Rectal smooth muscle tissue (tissue), 1 donor: ENCODE results near the gene ELP6.
A peak's percentile ranks its signal among the peaks of the same experiment; 100 is the strongest.
"Not testable (repeated sequence)": the region's sequence is repeated elsewhere in the genome, so short reads cannot be mapped to it uniquely, and the experiment has no call there.

ENCODE experiments used
- H3K27ac ChIP-seq: one replicate; pipeline ENCODE4 v1.7.0; 2013; ENCODE audit warnings: low read depth, low read length, inconsistent platforms
- H3K27me3 ChIP-seq: one replicate; pipeline ENCODE4 v1.7.0; 2013; ENCODE audit warnings: low read length; ENCODE audit not compliant: control insufficient read depth, insufficient read depth
- H3K36me3 ChIP-seq: one replicate; pipeline ENCODE4 v1.7.0; 2013; ENCODE audit warnings: low read length; ENCODE audit not compliant: control insufficient read depth, insufficient read depth
- H3K4me1 ChIP-seq: one replicate; pipeline ENCODE4 v1.7.0; 2013; ENCODE audit warnings: low read length; ENCODE audit not compliant: control insufficient read depth, insufficient read depth
- H3K4me3 ChIP-seq: one replicate; pipeline ENCODE4 v1.7.0; 2013; ENCODE audit warnings: low read length
- H3K9ac ChIP-seq: one replicate; pipeline ENCODE4 v1.7.0; 2013; ENCODE audit warnings: low read length

ELP6 gene

DNA sequence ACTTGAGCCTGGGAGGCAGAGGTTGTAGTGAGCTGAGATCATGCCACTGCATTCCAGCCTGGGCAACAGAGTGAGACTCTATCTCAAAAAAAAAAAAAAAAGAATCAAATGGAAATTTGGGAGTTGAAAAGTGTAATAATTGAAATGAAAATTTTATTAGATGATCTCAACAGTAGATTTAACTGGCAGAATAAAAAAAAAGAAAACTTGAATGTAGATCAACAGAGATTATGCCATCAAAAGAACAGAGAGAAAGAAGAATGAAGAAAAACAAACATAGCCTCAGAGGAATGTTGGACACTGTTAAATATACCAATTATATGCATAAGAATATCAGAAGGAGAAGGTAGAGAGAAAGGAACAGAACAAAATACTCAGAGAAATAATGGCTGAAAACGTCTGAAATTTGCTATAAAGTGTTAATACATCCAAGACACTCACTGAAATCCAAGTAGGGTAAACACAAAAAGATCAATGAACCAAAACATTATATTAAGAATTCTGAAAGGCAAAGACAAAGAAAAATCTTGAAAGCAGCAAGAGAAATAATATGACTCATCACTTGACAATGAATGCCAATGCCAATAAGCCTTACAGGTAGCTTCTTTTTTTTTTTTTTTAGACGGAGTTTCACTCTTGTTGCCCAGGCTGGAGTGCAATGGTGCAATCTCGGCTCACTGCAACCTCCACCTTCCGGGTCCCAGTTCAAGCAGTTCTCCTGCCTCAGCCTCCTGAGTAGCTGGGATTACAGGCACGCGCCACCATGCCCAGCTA lies 14.6 kb upstream of the ELP6 start:
- Histone ChIP-seq H3K27ac (no peak overlapping the region), H3K36me3 (no peaks in the 10 kb centered on the region), H3K27me3 (no peaks in the 10 kb centered on the region), H3K4me1 (no peaks in the 10 kb centered on the region), H3K4me3 (no peak overlapping the region), H3K9ac (no peak overlapping the region)

DNA sequence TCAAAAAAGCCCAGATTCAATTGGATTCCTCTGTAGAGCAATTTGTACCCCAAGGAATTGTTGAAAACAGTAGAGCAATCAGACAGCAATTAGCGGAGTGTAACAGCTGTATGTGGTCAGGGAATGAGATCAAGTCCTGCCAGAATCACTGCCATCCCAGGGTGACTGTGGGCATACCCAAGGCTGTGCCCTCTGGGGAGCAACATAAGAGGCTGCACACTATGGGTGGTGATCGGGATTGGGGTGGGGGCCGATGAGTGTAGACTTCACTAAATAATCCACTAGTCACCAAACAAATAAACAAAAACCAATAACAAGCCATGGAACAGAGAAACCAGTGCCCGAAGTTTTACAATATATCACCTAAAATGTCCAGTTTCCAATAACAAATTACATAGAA lies 12.1 kb upstream of the ELP6 start:
- H3K27ac ChIP-seq, result no peak overlapping the region
- no peak overlapping the region for H3K9ac ChIP-seq
- no peaks in the 10 kb centered on the region for H3K4me1 ChIP-seq
- H3K36me3 ChIP-seq, result no peaks in the 10 kb centered on the region
- no peaks in the 10 kb centered on the region for H3K27me3 ChIP-seq
- no peak overlapping the region for H3K4me3 ChIP-seq

DNA sequence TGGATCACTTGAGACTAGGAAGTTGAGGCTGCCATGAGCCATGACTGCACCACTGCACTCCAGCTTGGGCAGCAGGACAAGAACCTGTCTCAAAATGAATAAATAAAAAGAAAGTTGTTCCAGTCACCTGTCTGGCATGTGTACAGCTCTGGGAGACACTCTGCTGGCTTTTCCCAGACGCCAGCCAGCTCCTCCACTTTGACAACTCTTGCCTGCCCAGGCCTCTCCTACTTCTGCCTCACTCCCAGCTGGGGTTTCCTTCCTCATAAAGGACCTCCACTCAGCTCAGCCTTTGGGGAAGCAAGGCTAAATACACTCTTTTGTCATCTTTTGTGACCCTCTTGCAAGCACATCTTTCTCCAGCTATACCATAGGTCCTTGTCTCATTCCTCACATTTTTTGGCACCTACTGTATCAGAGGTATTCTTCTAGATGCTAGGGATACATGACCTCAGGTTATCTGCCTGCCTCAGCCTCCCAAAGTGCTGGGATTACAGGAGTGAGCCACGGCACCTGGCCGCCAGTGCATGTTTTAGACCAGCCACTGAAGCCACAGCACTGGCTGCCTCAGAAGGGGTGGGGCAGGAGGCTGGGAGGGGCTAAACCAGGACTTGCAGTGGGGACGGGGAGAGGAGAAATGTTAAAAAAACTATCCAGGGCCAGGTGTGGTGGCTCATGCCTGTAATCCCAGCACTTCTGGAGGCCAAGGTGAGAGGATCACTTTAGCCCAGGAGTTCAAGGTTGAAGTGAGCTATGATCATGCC lies 10.0 kb upstream of the ELP6 start:
- no peak overlapping the region for H3K4me3 ChIP-seq
- H3K36me3 ChIP-seq, result no peaks in the 10 kb centered on the region
- no peak overlapping the region for H3K9ac ChIP-seq
- no peaks in the 10 kb centered on the region for H3K4me1 ChIP-seq
- no peaks in the 10 kb centered on the region for H3K27me3 ChIP-seq
- no peak overlapping the region for H3K27ac ChIP-seq

DNA sequence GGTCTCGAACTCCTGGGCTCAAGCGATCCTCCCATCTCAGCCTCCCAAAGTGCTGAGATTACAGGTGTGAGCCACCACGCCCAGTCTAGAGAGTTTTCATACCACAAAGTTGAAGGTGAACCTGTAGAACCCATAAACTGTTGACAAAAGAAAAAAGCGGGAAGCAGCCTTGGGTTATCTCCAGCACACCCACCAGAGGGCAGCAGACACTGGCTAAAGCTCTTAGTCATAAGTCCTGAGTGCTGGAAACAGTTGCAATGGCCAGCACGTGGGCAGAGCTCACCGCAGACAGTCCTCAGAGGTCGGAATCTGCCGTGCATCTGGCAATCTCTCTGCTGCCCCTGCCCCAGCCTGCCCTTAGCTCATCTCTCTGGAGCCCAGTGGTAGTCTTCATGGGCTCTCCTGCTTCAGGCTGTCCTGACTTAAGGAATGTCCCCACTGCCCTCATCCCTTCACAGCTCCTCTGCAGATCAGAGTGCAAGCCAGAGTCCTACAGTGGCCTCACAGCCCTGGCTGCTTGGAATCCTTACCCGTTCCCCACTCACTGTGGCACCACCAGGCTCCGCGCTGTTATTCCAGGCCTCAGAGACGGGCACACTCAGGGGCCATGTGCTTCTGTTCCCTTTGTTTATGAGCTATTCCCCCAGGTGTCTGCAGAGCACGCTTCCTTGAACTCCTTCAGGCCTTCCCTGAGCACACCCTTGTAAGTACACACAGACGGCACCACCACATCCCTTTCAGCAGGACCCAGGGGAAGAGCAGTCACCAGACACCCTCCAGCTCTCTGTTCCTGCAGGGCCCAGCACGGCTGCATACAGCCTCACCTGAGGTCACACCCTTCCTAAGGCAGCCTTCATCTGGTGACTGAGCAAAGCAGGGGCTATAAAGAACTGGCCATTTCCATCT lies 8.8 kb upstream of the ELP6 start:
- H3K4me3 ChIP-seq, result no peak overlapping the region
- no peak overlapping the region for H3K27ac ChIP-seq
- H3K9ac ChIP-seq, result no peak overlapping the region
- H3K36me3 ChIP-seq, result no peaks in the 10 kb centered on the region
- H3K4me1 ChIP-seq, result no peaks in the 10 kb centered on the region
- H3K27me3 ChIP-seq, result no peaks in the 10 kb centered on the region

DNA sequence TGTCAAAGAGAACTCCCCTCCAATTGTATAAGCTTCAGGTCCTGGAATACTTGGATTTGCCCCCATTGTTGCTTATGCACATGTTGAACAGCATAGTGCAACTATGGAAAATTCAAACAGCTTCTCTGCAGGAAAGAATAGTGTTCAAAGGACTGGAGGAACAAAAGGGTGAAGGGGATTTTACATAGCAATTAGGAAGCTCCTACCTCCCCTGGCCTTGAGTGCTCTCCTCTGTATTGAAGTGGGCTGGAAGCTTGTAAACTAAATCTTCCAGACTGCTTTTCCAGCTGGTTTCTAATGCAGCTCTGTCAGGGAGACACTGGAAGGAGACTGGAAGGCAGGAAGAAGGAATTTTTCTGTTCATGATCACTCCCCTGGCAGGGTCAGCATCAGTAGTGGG lies 7.2 kb upstream of the ELP6 start:
- no peaks in the 10 kb centered on the region for H3K27me3 ChIP-seq
- H3K9ac ChIP-seq, result no peak overlapping the region
- no peak overlapping the region for H3K4me3 ChIP-seq
- H3K4me1 ChIP-seq, result no peaks in the 10 kb centered on the region
- no peak overlapping the region for H3K27ac ChIP-seq
- H3K36me3 ChIP-seq, result no peaks in the 10 kb centered on the region

DNA sequence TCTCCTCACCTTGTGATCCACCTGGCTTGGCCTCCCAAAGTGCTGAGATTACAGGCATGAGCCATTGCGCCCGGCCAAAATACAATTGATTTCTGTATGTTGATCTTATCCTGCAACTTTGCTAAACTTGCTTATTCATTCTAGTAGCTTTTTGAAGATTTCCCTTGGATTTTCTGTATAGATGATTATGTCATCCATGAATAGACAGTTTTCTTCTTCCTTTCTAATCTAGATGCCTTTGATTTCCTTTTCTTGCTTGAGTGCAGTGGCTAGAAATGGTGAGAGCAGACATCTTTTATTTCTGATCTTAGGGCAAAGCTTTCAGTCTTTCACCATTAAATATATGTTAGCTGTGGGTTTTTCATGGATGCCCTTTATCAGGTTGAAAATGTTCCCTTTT lies 4.4 kb upstream of the ELP6 start:
- Histone ChIP-seq H3K4me1 (no peaks in the 10 kb centered on the region), H3K27me3 (no peaks in the 10 kb centered on the region), H3K36me3 (no peaks in the 10 kb centered on the region), H3K4me3 (no peak overlapping the region), H3K9ac (no peak overlapping the region), H3K27ac (no peak overlapping the region)

DNA sequence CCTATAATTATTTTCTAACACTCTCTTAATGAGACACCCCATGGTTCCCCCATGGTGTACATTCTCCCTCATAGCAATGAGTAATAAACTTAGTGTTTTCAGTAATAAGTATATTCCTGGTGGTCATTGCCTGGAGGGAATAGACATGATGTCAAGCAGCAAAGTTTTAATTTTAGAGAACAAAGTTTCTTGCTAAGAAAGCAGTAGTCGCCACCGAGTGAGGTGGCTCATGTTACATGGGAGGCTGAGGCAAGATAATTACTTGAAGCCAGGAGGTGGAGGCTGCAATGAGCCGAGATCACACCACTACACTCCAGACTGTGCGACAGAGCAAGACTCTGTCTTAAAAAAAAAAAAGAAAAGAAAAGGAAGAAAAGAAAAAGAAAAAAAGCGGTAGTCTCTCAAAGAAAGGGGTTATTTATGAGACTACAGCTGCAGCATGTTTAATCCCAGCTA lies 2.4 kb upstream of the ELP6 start:
- no peak overlapping the region for H3K4me3 ChIP-seq
- H3K27me3 ChIP-seq, result no peaks in the 10 kb centered on the region
- H3K9ac ChIP-seq, result no peak overlapping the region

DNA sequence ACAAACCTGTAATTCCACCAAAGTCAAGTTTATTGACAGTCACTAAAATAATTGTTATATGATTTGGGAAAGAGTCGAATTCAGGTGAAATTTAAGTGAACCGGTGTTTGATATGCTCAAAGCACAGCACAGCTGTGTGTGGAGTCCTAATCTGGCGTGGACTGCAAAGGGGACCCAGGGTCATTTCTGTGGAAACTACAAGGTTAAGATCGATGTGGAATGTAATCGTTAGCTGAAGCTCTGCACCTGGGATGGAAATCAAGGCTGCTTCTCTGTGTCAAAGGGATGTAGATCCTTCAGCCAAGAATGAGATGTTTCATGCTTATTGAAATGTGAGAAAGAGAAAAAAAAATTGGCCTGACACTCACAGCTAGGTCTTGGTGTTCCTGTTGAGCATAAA lies 1.6 kb upstream of the ELP6 start:
- Histone ChIP-seq H3K4me3 (no peak overlapping the region), H3K36me3 (no peaks in the 10 kb centered on the region), H3K4me1 (no peaks in the 10 kb centered on the region), H3K27me3 (no peaks in the 10 kb centered on the region), H3K9ac (no peak overlapping the region), H3K27ac (no peak overlapping the region)

More for the DNA sequence above, 2.4 kb upstream of the ELP6 start:
- H3K27ac ChIP-seq, result no peak overlapping the region
- no peaks in the 10 kb centered on the region for H3K4me1 ChIP-seq
- H3K36me3 ChIP-seq, result no peaks in the 10 kb centered on the region

DNA sequence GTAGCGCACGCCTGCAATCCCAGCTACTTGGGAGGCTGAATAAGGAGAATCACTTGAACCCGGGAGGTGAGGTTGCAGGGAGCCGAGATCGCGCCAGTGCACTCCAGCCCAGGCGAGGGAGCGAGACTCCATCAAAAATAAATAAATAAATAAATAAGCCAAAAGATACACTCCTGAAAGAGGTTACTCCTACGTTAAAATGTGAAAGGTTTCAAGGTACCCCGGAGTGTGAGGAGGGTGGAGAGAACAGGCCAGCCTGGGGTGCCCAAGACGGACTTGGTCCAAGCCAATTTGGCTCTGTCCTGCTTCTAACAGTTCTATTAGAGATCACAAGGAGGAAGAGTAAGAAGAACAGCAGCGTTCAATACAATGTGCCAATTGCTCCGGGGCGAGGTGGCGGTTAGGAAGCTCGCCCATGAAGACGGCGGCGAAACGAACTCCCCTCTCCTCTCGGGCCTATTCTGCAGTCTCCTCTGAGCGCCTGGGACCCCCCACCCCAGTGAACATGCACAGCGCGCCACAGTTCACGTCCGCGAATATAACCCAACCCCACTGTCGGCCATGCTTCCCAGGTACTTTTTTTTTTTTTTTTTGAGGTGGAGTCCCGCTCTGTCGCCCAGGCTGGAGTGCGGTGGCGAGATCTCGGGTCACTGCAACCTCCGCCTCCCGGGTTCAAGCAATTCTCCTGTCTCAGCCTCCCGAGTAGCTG lies 942 bp downstream of the ELP6 start:
- H3K4me1 ChIP-seq, result no peaks in the 10 kb centered on the region
- peak overlapping the region; percentile 56 for H3K9ac ChIP-seq
- H3K27me3 ChIP-seq, result no peaks in the 10 kb centered on the region
- H3K4me3 ChIP-seq, result peak overlapping the region; percentile 92
- H3K27ac ChIP-seq, result peak overlapping the region; percentile 96
- H3K36me3 ChIP-seq, result peaks cover 9% of the 10 kb centered on the region

DNA sequence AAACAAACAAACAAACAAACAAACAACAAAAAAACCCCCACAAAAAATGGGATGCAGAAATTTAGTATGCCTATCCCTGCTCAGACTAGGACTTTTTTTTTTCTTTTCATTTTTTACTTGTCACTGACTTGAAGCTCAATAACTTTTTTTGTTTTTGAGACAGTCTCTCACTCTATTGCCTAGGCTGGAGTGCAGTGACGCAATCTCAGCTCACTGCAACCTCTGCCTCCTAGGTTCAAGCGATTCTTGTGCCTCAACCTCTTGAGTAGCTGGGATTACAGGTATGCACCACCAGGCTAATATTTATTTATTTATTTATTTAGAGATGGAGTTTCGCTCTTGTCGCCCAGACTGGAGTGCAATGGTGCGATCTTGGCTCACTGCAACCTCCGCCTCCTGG lies 8.2 kb downstream of the ELP6 start:
- H3K4me3 ChIP-seq, H3K27ac ChIP-seq, H3K27me3 ChIP-seq, H3K9ac ChIP-seq, H3K4me1 ChIP-seq: not testable (repeated sequence)
- H3K36me3 ChIP-seq, result peaks cover 29% of the 10 kb centered on the region

DNA sequence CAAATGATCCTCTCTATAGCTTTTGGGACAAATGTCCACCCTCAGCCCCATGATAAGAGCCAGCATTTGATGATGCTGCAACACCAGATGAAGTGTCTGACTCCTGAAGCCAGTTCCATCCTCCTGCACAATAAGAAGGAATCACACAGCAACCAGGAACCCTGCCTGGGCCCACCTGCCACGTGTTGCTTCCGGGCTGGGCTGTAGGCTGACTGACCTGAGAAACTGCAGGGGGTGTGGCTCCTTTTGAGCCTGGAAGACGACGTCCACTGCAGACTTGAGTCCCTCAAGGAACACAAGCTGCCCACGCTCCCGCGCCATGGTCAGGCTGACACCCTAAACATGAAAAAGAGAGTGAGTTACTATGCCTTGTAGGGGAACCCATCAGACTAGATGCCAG lies 9.4 kb downstream of the ELP6 start:
- H3K27me3 ChIP-seq, result no peaks in the 10 kb centered on the region
- no peak overlapping the region for H3K4me3 ChIP-seq
- H3K27ac ChIP-seq, result no peak overlapping the region
- H3K36me3 ChIP-seq, result peaks cover 25% of the 10 kb centered on the region
- no peaks in the 10 kb centered on the region for H3K4me1 ChIP-seq
- no peak overlapping the region for H3K9ac ChIP-seq

DNA sequence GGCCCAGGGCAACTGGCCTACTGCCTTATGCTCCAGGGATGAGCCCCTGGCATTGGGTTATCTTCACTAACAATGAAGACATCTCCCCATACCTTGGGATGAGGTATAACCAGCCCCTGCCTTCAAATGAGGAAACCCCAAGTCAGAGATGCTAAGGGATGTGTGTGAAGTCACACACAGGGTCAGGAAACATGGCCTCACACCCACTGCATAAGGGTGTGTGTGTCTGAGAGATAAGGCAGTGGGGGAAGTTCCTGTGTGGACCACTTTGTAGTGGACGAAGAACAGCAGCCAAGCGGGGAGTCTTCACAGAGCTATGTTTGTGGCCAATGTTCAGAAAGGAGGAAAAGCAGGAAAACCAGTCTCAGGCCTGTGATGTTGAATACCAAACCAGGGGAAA lies 10.5 kb downstream of the ELP6 start:
- H3K4me1 ChIP-seq, result no peaks in the 10 kb centered on the region
- no peaks in the 10 kb centered on the region for H3K27me3 ChIP-seq
- H3K9ac ChIP-seq, result no peak overlapping the region
- H3K4me3 ChIP-seq, result no peak overlapping the region
- H3K36me3 ChIP-seq, result peaks cover 26% of the 10 kb centered on the region
- no peak overlapping the region for H3K27ac ChIP-seq
